ENCODE data around the gene AQP1.

- no peak for TF ChIP-seq CTCF (IDR thresholded peaks at IDR 0.05)
- TF ChIP-seq POLR2A (IDR thresholded peaks at IDR 0.05): no peak
- TF ChIP-seq POLR2AphosphoS5 (IDR thresholded peaks at IDR 0.05): no peak
- TF ChIP-seq EP300 (IDR thresholded peaks at IDR 0.05; ENCODE audit: low read depth): no peak
These were observed 47.6 kb upstream of the AQP1 start for GRCh38 chr7:30864101-30864500.
